ENCODE data around the gene MYH7B. TPM values are rescaled to one million over a fixed set of nuclear protein-coding genes. Genes with fewer than 3 reads are reported as not detected.

Gene MYH7B
- total and polyA plus RNA-seq, 12 donors: 0.07 to 9.6 (median 0.45) TPM; not detected in 1

GRCh38 chr20:34990231-34990630 lies 34.6 kb downstream of the MYH7B start:
- Histone ChIP-seq H3K27ac (no peak overlapping the region), H3K4me1 (replicated peaks in 1 of 2) (peaks cover 0 to 4% of the 10 kb centered on the region in 2 donors), H3K27me3 (no peaks in the 10 kb centered on the region), H3K36me3 (replicated peaks in 1 of 2) (peaks cover 0 to 11% of the 10 kb centered on the region in 2 donors), H3K9me3 (replicated peaks in 1 of 3) (no peaks in the 10 kb centered on the region), H3K4me3 (no peak overlapping the region)
- intact Hi-C loops (cut with DNase I): loop anchor here in 1 of 2 donors (10.0 kb wide), 1 partner anchor 225 kb away; no protein-coding TSS in a partner anchor
- 79 to 82% (median 80%) methylated on average over 9 to 11 of the region's 11 CpGs for WGBS, 4 donors
- TF ChIP-seq POLR2A (IDR thresholded peaks at IDR 0.05): no peak
- no peak for TF ChIP-seq CTCF (IDR thresholded peaks at IDR 0.05)
- DNase-seq: peak in 2 of 7 donors; percentile 18 to 20

GRCh38 chr20:34990661-34991214 lies 35.1 kb downstream of the MYH7B start:
- peak in 2 of 7 donors; percentile 21 to 25 for DNase-seq
- 85 to 91% (median 86%) methylated on average over 14 to 18 of the region's 18 CpGs for whole genome bisulfite sequencing, 4 donors
- Histone ChIP-seq H3K4me3 (no peak overlapping the region), H3K36me3 (replicated peaks in 1 of 2) (peaks cover 0 to 14% of the 10 kb centered on the region in 2 donors), H3K4me1 (replicated peaks in 1 of 2) (peaks cover 0 to 4% of the 10 kb centered on the region in 2 donors), H3K27ac (no peak overlapping the region), H3K9me3 (replicated peaks in 1 of 3) (no peaks in the 10 kb centered on the region), H3K27me3 (no peaks in the 10 kb centered on the region)
- intact Hi-C loops (cut with DNase I): loop anchor here in 1 of 2 donors (10.0 kb wide), 1 partner anchor 224 kb away; no protein-coding TSS in a partner anchor
- TF ChIP-seq CTCF (IDR thresholded peaks at IDR 0.05): no peak
- TF ChIP-seq POLR2A (IDR thresholded peaks at IDR 0.05): no peak

GRCh38 chr20:34992751-34993417 lies 37.2 kb downstream of the MYH7B start:
- DNase-seq: peak in 1 of 7 donors; percentile 21
- Histone ChIP-seq H3K27ac (no peak overlapping the region), H3K27me3 (no peaks in the 10 kb centered on the region), H3K36me3 (replicated peaks in 1 of 2) (peaks cover 0 to 24% of the 10 kb centered on the region in 2 donors), H3K4me3 (no peak overlapping the region), H3K9me3 (replicated peaks in 1 of 3) (no peaks in the 10 kb centered on the region), H3K4me1 (replicated peaks in 1 of 2) (peaks cover 0 to 3% of the 10 kb centered on the region in 2 donors)
- TF ChIP-seq CTCF (IDR thresholded peaks at IDR 0.05) (no peak), POLR2A (IDR thresholded peaks at IDR 0.05) (no peak)
- intact Hi-C loops (cut with DNase I): loop anchor here in 1 of 2 donors (10.0 kb wide), 1 partner anchor 222 kb away; no protein-coding TSS in a partner anchor
- 84 to 91% (median 87%) methylated on average over 12 to 20 of the region's 20 CpGs for WGBS, 4 donors

- Histone ChIP-seq H3K4me3 (no peak overlapping the region), H3K27me3 (no peaks in the 10 kb centered on the region), H3K27ac (no peak overlapping the region), H3K4me1 (replicated peaks in 1 of 2) (peaks cover 0 to 3% of the 10 kb centered on the region in 2 donors), H3K36me3 (replicated peaks in 1 of 2) (peaks cover 0 to 36% of the 10 kb centered on the region in 2 donors), H3K9me3 (replicated peaks in 1 of 3) (no peaks in the 10 kb centered on the region)
- intact Hi-C loops (cut with DNase I): loop anchor here in 1 of 2 donors (10.0 kb wide), 1 partner anchor 221 kb away; no protein-coding TSS in a partner anchor
- 88 to 91% (median 90%) methylated on average over 2 to 22 of the region's 22 CpGs for WGBS, 4 donors
- DNase-seq: peak in 1 of 7 donors; percentile 11
- TF ChIP-seq CTCF (IDR thresholded peaks at IDR 0.05): no peak
- no peak for TF ChIP-seq POLR2A (IDR thresholded peaks at IDR 0.05)
Measured at GRCh38 chr20:34993941-34994508, 38.4 kb downstream of the MYH7B start.
